A549 (cell line): Measurements from ENCODE around the gene CD48. TPM values are rescaled to one million over a fixed set of nuclear protein-coding genes. Genes with fewer than 3 reads are reported as not detected.

ENCODE experiments used
- ATAC-seq, 2 experiments: fragments of 200-7000 bp in 1 of 2; fragments of >200 bp in 1 of 2; cut with Nextera tagmentation in 1 of 2; cut with Tn5 transposase in 1 of 2; 3 replicates each; pipeline versions ENCODE4 v1.8.0 to v1.9.1; 2018 to 2020; ENCODE audit warnings: mild to moderate bottlenecking in 1 of 2, moderate library complexity in 1 of 2
- CTCF ChIA-PET: fragments of 300-600 bp; sonication (Branson Sonifier 250); formaldehyde crosslinking; extraction: SDS; loops from one replicate; lab custom pipeline; 2021; ENCODE audit warnings: antibody characterized with exemption, inconsistent platforms; lab: Yijun Ruan, JAX
- POLR2A ChIA-PET: fragments of 350-600 bp; formaldehyde crosslinking; extraction: SDS; loops from one replicate; lab custom pipeline; 2021; ENCODE audit warnings: antibody characterized with exemption, inconsistent platforms; lab: Yijun Ruan, JAX
- DNase-seq, 2 experiments: peaks; one replicate each; pipeline versions ENCODE4 v3.0.0 to v3.0.0-alpha.2; 2011 to 2016; ENCODE audit warnings: low read depth in 1 of 2, low spot score in 1 of 2
- FAIRE-seq: peaks from 2 replicates; lab custom pipeline; 2011; peaks lifted over from hg19 to GRCh38; lab: Jason Lieb, UNC
- H3K27ac ChIP-seq, 2 experiments: fragments of >200 bp; sonication (Bioruptor Twin); formaldehyde crosslinking; 3 replicates each; pipeline ENCODE4 v1.5.1; 2016 to 2017
- H3K4me1 ChIP-seq: fragments of >200 bp; sonication (Bioruptor Twin); formaldehyde crosslinking; 3 replicates; pipeline ENCODE4 v1.6.1; 2016
- H3K4me2 ChIP-seq: fragments of >200 bp; sonication (Bioruptor Twin); formaldehyde crosslinking; 3 replicates; pipeline ENCODE4 v1.6.1; 2016
- H3K4me3 ChIP-seq: fragments of >200 bp; sonication (Bioruptor Twin); formaldehyde crosslinking; 3 replicates; pipeline ENCODE4 v1.5.1; 2016
- H3K9me3 ChIP-seq: fragments of >200 bp; sonication (Bioruptor Twin); formaldehyde crosslinking; 3 replicates; pipeline ENCODE4 v1.6.1; 2016
- ATOH8 ChIP-seq: fragments of 250-450 bp; sonication (Bioruptor Pico); IDR thresholded peaks from 2 replicates; pipeline ENCODE4 v1.5.0; 2020; ENCODE audit warnings: low read depth, mild to moderate bottlenecking, moderate library complexity
- BCL3 ChIP-seq: fragments of >200 bp; sonication (Bioruptor Twin); formaldehyde crosslinking; IDR thresholded peaks from 3 replicates; pipeline ENCODE4 v1.6.1; 2016
- CBX8 ChIP-seq: fragments of 200-600 bp; sonication (generic); IDR thresholded peaks from 2 replicates; pipeline ENCODE4 v1.6.1; 2016
- CHD2 ChIP-seq: fragments of 150-350 bp; IDR thresholded peaks from 2 replicates; pipeline ENCODE4 v1.6.1; 2014; ENCODE audit warnings: low read length; ENCODE audit not compliant: partially characterized antibody
- CTCF ChIP-seq: fragments of >200 bp; sonication (Bioruptor Twin); formaldehyde crosslinking; IDR thresholded peaks from 3 replicates; pipeline ENCODE4 v1.5.1; 2016
- EHMT2 ChIP-seq: fragments of 200-600 bp; sonication (generic); IDR thresholded peaks from 2 replicates; pipeline ENCODE4 v1.6.1; 2016; ENCODE audit warnings: antibody characterized with exemption, low read depth, mild to moderate bottlenecking, moderate library complexity
- ESRRA ChIP-seq: fragments of 150-350 bp; IDR thresholded peaks from 2 replicates; pipeline ENCODE4 v1.6.1; 2014; ENCODE audit warnings: mild to moderate bottlenecking, low read length, borderline replicate concordance
- FOSL2 ChIP-seq, 2 experiments: fragments of 450-650 bp in 1 of 2; fragments of >200 bp in 1 of 2; sonication (Bioruptor Twin) in 1 of 2; formaldehyde crosslinking; IDR thresholded peaks; 2 replicates each; pipeline versions ENCODE4 v1.5.0 to v1.6.1; 2016 to 2020; ENCODE audit warnings: mild to moderate bottlenecking in 1 of 2, moderate library complexity in 1 of 2
- HEYL ChIP-seq: fragments of 250-450 bp; sonication (Bioruptor Pico); IDR thresholded peaks from 2 replicates; pipeline ENCODE4 v1.8.0; 2021; ENCODE audit warnings: mild to moderate bottlenecking, moderate library complexity
- HOXA7 ChIP-seq: fragments of 250-450 bp; sonication (Bioruptor Pico); IDR thresholded peaks from 2 replicates; pipeline ENCODE4 v1.5.0; 2020; ENCODE audit warnings: mild to moderate bottlenecking, moderate library complexity
- HOXB13 ChIP-seq: fragments of 250-450 bp; sonication (Bioruptor Pico); IDR thresholded peaks from 2 replicates; pipeline ENCODE4 v1.5.0; 2020; ENCODE audit warnings: low read depth, mild to moderate bottlenecking, moderate library complexity
- HOXB5 ChIP-seq: fragments of 250-450 bp; sonication (Bioruptor Pico); IDR thresholded peaks from 2 replicates; pipeline ENCODE4 v1.5.0; 2020; ENCODE audit warnings: mild to moderate bottlenecking, moderate library complexity
- MAX ChIP-seq: IDR thresholded peaks from 2 replicates; pipeline ENCODE4 v1.6.1; 2012
- NFE2L2 ChIP-seq: fragments of 150-350 bp; conservative IDR thresholded peaks from 2 replicates; pipeline ENCODE4 v1.6.1; 2014; ENCODE audit warnings: low read length
- PHF8 ChIP-seq: fragments of 200-600 bp; sonication (generic); IDR thresholded peaks from 2 replicates; pipeline ENCODE4 v1.6.1; 2016; ENCODE audit warnings: low read depth, mild to moderate bottlenecking, antibody characterized with exemption, moderate library complexity, borderline replicate concordance
- POLR2AphosphoS2 ChIP-seq: conservative IDR thresholded peaks from 2 replicates; pipeline ENCODE4 v1.6.1; 2012; ENCODE audit warnings: low read length, improper control_type of control experiment, inconsistent platforms
- SREBF2 ChIP-seq: fragments of 450-650 bp; IDR thresholded peaks from 2 replicates; pipeline ENCODE4 v1.6.1; 2014; ENCODE audit warnings: mild to moderate bottlenecking, moderate library complexity
- TFCP2L1 ChIP-seq: fragments of 250-450 bp; sonication (Bioruptor Pico); IDR thresholded peaks from 2 replicates; pipeline ENCODE4 v1.5.0; 2021; ENCODE audit warnings: mild to moderate bottlenecking
- TP53 ChIP-seq: fragments of 250-450 bp; sonication (Bioruptor Pico); IDR thresholded peaks from 2 replicates; pipeline ENCODE4 v1.5.0; 2021; ENCODE audit warnings: mild to moderate bottlenecking, moderate library complexity
- ZNF302 ChIP-seq: fragments of 250-450 bp; sonication (Bioruptor Pico); IDR thresholded peaks from 2 replicates; pipeline ENCODE4 v1.9.0; 2021; ENCODE audit warnings: inconsistent platforms, mild to moderate bottlenecking, moderate library complexity
- WGBS: methylation state at CpG from one replicate; pipeline ENCODE4 v1.1.6; 2017; ENCODE audit errors: missing lambda C conversion rate; 5-methylcytosine and 5-hydroxymethylcytosine counted together
- polyA plus RNA-seq, 4 experiments: library from polyadenylated mRNA; depleted of rRNA in 3 of 4; stranded (reverse); fragments of >200 nt; fragmentation: RNase III in 1 of 4; extraction: RNeasy Plus Mini Kit Qiagen cat#74134 plus additional on column Dnase treatment in 1 of 4; gene quantifications; 2 replicates in 3 of 4; 3 replicates in 1 of 4; pipeline ENCODE4 v1.2.3, GENCODE V29; 2011 to 2017

Gene CD48
- polyA plus RNA-seq, 2 of the 4 experiments (the other 2 are of a cell fraction): not detected

GRCh38 chr1:160746836-160747500 lies 35.3 kb upstream of the CD48 start:
- H3K9me3 ChIP-seq: no peaks in the 10 kb centered on the region
- ATAC-seq: no peak
- no peak for DNase-seq

GRCh38 chr1:160745551-160745950 lies 33.9 kb upstream of the CD48 start:
- no peak overlapping the region for H3K4me3 ChIP-seq
- no peaks in the 10 kb centered on the region for H3K9me3 ChIP-seq
- TF ChIP-seq ESRRA: no peak
- TF ChIP-seq BCL3: no peak
- no peak for TF ChIP-seq HOXA7 (CRISPR knock-in tag)
- TF ChIP-seq ATOH8 (CRISPR knock-in tag): no peak
- no peak for TF ChIP-seq EHMT2
- TF ChIP-seq SREBF2: no peak
- TF ChIP-seq FOSL2 (IDR thresholded peaks at IDR 0.05): no peak
- no peak for TF ChIP-seq FOSL2 (CRISPR knock-in tag; IDR thresholded peaks at IDR 0.05)
- TF ChIP-seq TFCP2L1 (CRISPR knock-in tag): no peak
- TF ChIP-seq POLR2AphosphoS2: no peak
- DNase-seq: no peak
- no peak overlapping the region for H3K27ac ChIP-seq
- FAIRE-seq: no peak
- ChIA-PET CTCF (interaction anchor here (1.4 to 3.3 kb wide), 3 partner anchors 27 to 85 kb away, joined by 3 to 17 read pairs (median 6); no protein-coding TSS in a partner anchor), POLR2A (no interaction called here)
- no peak for ATAC-seq
- WGBS: 9% methylated on average over 1 of the region's 1 CpG
- H3K4me2 ChIP-seq: no peak overlapping the region
- H3K4me1 ChIP-seq: peaks cover 15% of the 10 kb centered on the region

More at GRCh38 chr1:160746836-160747500, 35.3 kb upstream of the CD48 start:
- TF ChIP-seq HOXB5 (CRISPR knock-in tag) (no peak), POLR2AphosphoS2 (no peak), FOSL2 (IDR thresholded peaks at IDR 0.05) (no peak), FOSL2 (CRISPR knock-in tag; IDR thresholded peaks at IDR 0.05) (no peak), TP53 (no peak), MAX (no peak), NFE2L2 (no peak), EHMT2 (no peak), PHF8 (no peak), HOXB13 (CRISPR knock-in tag) (no peak), HEYL (CRISPR knock-in tag) (no peak), CHD2 (no peak)
- TF ChIP-seq, all 56 proteins: peak for 0
- FAIRE-seq: no peak
- Histone ChIP-seq H3K27ac (peak overlapping the region in 1 of 2 experiments; percentile 30; a peak in 2 of 6 replicates), H3K4me3 (no peak overlapping the region), H3K4me1 (peaks cover 15% of the 10 kb centered on the region), H3K4me2 (no peak overlapping the region)
- CTCF ChIA-PET: interaction anchor here (0.8 to 3.3 kb wide), 9 partner anchors 8 to 87 kb away, joined by 3 to 17 read pairs (median 6); partner anchors contain the start of gene SLAMF7
- POLR2A ChIA-PET: no interaction called here
- WGBS: 59% methylated on average over 7 of the region's 7 CpGs

GRCh38 chr1:160744852-160745520 lies 33.4 kb upstream of the CD48 start:
- Histone ChIP-seq H3K27ac (no peak overlapping the region), H3K9me3 (no peaks in the 10 kb centered on the region), H3K4me3 (no peak overlapping the region), H3K4me1 (peaks cover 15% of the 10 kb centered on the region), H3K4me2 (no peak overlapping the region)
- no peak for DNase-seq
- 45% methylated on average over 5 of the region's 5 CpGs for WGBS
- CTCF ChIA-PET: interaction anchor here (0.6 to 1.7 kb wide), 8 partner anchors 12 to 219 kb away, joined by 3 to 7 read pairs (median 4); no protein-coding TSS in a partner anchor
- FAIRE-seq: no peak
- no peak for TF ChIP-seq HEYL (CRISPR knock-in tag)
- no peak for TF ChIP-seq ZNF302
- no peak for TF ChIP-seq FOSL2 (IDR thresholded peaks at IDR 0.05)
- no peak for TF ChIP-seq FOSL2 (CRISPR knock-in tag; IDR thresholded peaks at IDR 0.05)
- TF ChIP-seq CTCF: no peak
- TF ChIP-seq CBX8: no peak
- POLR2A ChIA-PET: no interaction called here
- ATAC-seq: no peak
